HG02678 (cell line): Measurements from ENCODE around the gene SIPA1L3.
A peak's percentile ranks its signal among the peaks of the same experiment; 100 is the strongest.
"Not testable (repeated sequence)": the region's sequence is repeated elsewhere in the genome, so short reads cannot be mapped to it uniquely, and the experiment has no call there.

Source experiments
- ATAC-seq: cut with Tn5 transposase; IDR thresholded peaks from one replicate; pipeline ENCODE4 v1.9.1; 2021; ENCODE audit warnings: mild to moderate bottlenecking, moderate library complexity; ENCODE audit not compliant: unreplicated experiment

The SIPA1L3 gene

DNA sequence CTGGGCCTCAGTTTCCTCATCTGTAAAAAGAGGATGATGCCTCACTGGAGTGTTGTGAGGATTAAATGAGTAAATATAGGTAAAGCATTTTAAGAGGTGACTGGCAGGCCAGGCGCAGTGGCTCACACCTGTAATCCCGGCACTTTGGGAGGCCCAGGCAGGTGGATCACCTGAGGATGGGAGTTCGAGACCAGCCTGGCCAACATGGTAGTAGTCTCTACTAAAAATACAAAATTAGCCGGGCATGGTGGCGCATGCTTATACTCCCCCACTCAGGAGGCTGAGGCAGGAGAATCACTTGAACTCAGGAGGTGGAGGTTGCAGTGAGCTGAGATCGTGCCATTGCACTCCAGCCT is 317.8 kb downstream of the SIPA1L3 start:
- ATAC-seq = not testable (repeated sequence)

DNA sequence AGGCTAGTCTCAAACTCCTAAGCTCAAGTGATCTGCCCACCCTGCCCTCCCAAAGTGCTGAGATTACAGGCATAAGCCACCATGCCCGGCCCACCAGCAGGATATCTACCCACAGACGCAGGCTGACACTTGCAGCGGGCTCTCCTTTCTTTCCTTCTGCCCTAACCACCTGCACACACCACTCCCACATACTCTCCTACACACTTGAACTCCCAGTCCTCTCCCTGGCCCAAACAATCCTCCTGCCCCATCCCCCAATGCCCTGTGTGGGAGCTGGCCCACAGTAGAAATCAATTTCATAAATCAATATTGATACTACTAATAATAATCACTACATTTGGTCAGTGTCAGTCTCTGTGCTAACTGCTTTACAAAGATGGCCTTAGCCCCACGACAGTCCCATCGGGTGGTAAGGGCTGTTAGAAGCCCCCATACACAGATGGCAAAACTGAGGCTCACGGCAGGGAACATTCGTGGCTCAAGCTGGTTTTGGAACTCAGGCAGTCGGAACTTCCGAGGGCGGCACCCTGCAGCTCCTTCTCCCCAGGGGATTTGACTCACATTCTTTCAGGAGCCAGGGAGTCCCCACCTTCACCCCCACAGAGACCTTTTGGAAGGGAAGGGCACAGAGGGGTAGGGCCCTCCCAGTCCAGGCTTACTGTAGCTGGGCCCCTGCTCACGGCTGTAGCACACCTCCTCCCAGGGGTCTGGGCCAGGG is 320.4 kb downstream of the SIPA1L3 start:
- no peak for ATAC-seq

DNA sequence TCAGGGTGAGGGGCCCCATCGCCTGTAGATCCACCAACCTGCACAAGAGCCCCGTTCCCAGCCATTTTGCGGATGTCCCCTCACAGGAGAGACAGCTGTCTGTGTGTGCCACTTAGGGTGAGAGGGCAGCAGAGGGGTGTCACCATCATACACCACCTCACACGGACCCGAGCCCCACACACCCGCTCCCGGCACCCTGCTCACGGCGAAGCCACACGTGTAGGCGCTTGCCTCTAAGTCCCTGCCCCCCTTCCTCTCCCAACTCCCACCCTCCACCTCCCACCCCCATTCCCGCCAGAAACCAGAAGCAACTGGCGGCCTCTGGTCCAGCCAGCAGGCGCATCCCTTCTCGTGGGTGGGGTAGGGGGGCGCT is 321.0 kb downstream of the SIPA1L3 start:
- no peak for ATAC-seq

DNA sequence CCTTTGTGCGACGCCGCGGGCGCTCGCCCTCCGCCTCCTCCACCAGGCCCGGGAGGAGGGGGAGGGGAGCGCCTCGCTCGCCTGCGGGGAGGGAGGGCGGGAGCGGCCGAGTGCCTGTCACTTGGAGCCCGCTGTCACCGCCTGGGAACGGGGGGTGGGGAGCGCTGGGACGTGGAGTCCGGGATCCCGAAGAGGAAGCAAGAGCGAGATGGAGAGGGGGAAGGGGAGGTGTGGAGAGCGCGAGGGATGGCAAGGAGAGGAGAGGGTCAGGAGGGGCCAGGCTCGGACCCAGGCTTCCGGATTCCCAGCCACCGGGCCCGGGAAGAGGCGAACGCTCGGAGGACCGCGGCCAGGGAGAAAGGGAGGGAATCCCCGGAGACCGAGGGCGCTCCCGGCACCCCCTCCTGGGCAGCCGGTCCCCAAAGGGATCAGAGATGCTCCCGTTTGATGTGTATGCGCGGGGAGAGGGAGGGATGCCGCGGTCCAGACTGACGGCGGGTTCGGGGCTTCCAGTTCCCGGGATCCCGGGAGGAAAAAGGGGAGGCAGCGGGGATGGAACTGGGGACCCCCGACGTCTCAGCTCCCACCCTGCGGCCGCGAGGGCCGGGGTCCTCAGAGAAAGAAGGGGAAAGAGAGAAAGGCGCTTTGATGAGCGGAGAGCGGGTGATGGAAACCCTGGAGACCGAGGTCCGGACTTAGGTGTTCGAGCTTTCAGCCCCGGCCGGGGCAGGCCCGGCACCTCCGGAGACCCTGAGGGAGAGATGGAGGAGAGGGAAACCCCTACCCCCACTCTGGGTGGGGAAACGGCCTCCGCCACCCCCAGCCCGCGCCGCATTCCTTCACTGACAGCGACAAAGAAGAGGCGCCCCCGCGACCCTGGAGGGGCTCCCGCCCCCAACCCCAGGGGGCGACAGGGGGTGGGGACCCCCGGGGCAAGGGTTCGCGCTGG is 321.8 kb downstream of the SIPA1L3 start:
- no peak for ATAC-seq

DNA sequence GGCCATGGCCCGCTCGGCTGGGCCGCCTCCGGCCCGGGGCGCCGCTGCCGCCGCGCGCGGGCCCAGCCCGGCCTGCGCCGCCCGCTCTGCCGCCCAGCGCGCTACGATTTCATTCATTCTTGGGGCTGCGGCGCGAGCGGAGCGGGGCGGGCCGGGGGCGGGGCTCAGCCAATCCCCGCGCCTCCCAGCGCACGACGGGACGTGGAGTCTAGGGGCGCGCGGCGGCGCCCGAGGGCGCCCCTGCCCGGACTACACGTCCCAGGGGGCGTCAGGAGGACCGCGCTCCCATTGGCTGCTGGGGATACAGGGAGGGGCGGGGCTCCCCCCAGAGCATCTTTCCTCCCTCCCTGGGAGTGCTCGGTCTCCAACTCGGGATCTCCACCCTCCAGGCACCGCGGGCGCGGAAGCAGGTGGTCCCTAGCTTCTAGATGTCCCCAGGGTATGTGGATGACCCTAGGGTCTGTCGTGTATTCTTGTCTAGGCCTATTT is 322.6 kb downstream of the SIPA1L3 start:
- peak; percentile 74 for ATAC-seq

DNA sequence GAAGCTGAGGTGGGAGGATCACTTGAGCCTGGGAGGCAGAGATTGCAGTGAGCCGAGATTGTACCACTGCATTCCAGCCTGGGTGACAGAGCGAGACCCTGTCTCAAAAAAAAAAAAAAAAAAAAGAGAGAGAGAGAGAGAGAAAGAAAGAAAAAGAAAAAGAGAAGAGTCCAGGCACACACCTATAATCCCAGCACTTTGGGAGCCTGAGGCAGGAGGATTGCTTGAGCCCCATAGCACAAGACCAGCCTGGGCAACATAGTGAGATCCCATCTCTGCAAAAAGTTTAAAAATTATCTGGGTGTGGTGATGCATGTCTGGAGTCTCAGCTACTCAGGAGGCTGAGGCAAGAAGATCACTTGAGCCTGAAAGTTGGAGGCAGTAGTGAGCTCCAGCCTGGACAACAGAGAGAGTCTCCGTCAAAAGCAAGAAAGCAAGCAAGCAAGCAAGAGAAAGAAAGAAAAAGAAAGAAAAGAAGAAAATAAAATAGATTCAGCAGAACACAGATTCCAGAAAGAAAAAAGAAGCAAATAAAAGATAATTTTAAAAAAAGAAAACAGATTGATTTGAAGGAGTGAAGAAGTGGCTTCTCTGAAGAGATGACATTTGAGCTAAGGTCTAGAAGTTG is 323.6 kb downstream of the SIPA1L3 start:
- not testable (repeated sequence) for ATAC-seq

DNA sequence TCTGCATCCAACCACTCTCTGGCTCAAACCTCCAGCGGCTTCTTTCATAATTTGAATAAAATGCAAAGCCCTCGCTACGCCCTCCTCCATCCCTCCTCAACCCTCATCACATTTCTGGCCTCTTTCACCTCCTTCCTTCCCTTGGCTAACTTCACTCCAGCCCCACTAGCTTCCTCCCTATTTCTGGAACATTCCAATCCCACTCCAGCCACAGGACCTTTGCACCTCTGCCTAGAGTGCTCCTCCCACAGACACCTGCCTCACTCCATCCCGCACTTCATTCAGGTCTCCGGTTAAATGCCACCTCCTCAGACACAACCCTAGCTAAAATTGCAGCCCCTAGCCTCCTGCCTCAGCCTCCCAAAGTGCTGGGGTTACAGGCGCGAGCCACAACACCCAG is 324.9 kb downstream of the SIPA1L3 start:
- no peak for ATAC-seq

DNA sequence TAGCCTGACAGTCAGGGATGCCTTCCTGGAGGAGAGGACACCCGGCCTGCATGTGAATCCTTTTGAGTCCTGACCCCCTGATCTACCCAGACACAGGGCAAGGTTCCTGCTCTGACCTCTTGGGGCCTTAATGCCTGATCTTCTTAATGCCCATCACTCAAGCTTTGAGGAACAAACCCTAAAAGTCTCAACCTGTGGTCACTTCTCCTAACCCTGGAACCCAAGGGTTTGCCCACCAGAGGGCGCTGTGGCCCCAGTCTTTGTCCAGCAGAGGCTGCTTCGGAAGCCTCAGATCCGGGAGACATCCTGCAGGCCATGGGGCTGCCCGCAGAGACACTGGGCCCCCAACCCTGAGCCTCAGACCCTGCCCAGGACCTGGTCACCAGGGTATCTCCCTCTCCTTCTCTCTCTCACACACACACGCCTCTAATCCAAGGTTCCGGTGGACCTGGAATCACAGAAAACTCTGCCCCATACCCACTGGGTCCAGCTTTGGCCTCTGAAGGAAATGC is 326.8 kb downstream of the SIPA1L3 start:
- ATAC-seq = no peak

DNA sequence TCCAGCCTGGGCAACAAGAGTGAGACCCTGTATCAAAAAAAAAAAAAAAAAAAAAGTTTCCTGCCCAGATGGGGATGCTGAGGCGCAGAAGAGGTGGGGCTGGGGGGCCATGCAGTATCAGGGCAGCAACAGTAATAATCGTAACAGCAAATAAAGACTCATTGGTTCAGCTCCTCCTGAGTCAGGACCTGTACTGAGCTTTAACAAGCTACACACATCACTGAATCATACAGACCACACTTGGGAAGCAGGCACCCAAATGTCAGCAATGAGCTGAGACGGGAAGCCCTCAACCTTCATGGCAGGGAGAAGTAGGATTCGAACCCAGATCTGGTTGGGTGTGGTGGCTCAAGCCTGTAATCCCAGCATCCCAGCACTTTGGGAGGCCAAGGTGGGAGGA is 327.6 kb downstream of the SIPA1L3 start:
- ATAC-seq = no peak

DNA sequence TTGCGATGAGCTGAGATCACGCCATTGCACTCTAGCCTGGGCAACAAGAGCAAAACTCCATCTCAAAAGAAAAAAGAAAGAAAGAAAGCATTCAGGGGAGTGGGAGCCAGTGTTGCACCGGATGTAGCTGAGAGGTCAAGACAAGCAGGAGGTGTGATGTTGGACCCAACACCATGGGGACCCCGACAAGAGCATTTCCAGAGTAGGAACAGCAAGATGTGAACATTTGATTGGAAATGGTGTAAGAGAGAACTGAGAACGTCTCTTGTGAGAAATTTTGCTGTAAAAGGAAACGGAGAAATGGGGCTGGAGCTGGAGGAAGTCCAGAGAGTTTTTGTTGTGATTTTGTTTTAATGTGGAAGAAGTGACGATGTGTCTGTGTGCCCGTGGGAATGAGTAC is 332.8 kb downstream of the SIPA1L3 start:
- no peak for ATAC-seq

DNA sequence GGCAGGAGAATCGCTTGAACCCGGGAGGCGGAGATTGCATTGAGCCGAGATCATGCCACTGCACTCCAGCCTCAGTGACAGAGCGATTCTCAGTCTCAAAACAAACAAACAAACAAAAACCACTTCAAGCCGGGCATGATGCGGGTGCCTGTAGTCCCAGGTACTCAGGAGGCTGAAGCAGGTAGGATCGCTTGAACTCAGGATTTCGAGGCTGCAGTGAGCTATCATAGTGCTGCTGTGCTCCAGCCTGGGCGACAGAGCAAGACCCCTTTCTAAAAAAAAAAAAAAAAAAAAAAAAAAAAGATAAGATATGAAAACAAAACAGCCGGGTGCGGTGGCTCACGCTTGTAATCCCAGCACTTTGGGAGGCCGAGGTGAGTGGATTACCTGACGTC is 336.3 kb downstream of the SIPA1L3 start:
- ATAC-seq = no peak

DNA sequence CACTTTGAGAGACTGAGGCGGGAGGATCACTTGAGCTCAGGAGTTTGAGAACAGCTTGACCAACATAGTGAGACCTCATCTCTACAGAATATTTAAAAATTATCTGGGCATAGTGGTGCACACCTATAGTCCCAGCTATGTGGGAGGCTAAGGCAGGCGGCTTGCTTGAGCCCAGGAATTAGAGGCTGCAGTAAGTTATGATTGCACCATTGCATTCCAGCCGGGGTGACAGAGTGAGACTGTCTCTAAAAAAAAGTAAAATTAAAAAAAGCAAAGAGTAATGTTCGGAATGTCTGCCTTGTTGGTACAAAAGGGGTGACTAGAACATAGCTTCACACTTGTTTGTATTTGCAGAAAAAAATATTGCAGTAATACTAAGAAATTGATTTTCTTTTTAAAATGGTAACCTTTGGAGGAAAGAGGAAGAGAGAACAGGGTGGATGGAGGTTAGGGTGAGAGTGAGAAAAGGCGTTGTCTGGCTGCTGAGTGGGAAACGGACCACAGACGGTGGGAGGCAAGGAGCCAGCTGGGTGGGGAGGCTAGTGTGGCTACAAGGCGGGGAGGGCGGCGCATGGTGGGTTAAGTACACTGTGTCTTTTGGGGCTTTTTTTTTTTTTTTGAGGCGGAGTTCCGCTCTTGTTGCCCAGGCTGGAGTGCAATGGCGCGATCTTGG is 339.0 kb downstream of the SIPA1L3 start:
- ATAC-seq = no peak

DNA sequence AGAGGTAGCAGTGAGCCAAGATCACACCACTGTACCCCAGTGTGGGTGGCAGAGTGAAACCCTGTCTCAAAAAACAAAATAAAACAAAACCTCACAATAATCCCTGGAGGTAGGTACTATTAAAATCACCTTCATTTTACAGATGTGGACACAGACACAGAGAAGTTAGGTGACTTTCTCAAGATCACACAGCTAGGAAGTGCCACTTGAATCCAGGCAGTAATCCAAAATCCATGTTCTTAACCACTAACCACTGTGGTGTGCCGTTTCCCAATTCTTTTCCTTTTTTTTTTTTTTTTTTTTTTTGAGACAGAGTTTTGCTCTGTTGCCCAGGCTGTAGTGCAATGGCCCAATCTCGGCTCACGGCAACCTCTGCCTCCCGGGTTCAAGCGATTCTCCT is 340.1 kb downstream of the SIPA1L3 start:
- ATAC-seq = no peak

DNA sequence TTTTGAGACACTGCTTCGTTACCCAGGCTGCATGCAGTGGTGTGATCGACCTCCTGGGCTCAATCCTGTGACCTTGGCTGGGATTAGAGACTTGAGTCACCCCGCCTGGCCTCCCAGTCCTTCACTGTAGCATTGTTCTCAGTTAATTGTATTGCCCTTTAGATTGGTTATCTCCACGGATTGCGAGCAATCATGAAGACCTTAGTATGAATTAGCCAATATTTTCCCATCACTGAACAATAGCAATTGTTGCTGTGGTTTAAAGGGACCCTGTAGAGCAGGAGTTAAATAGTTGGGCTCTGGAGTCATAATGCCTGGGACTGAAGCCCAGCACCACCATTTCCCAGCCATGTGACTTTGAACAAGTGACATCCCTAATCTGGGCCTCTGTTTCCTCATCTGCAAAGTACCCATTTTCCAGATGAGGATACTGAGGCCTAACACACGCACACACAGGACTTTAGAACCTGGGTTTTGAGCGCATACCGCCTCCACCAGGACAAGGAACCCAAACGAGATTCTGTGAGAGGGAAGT is 340.8 kb downstream of the SIPA1L3 start:
- ATAC-seq = no peak

DNA sequence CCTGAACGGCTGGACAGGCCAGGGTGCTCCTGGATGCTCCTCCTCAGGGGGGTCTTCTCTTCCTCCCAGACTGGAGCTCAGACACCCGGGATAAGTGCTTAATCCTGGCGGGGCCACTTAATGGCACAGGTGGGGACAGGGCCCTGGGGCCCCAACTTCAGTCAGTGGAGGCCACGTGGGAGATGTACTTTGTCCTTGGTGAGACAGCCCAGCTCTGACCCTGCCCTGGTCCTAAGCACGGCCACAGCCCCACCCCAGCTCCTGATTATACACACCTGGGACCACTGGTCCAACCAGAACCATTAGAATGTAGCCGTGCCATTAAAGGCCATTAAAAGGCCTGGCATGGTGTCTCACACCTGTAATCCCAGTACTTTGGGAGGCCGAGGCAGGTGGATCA is 341.4 kb downstream of the SIPA1L3 start:
- no peak for ATAC-seq

DNA sequence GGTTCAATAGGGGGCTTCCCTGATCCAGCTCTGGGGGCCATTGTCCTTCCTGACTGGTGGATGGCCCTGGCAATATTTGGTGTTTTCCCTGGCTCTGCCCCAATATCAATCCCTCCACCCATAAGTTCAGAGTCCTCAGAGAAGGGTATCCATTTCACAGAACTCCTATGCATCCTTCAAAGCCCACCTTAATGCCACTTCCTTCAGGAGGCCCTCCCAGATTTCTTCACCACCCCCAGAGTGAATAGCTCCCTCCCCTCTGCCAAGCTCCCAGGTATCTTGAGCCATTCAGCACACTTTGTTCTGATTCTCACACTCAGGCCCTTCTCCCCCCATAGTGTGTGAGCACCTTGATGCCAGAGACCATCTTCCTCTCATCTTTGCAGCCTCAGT is 343.4 kb downstream of the SIPA1L3 start:
- ATAC-seq = no peak

DNA sequence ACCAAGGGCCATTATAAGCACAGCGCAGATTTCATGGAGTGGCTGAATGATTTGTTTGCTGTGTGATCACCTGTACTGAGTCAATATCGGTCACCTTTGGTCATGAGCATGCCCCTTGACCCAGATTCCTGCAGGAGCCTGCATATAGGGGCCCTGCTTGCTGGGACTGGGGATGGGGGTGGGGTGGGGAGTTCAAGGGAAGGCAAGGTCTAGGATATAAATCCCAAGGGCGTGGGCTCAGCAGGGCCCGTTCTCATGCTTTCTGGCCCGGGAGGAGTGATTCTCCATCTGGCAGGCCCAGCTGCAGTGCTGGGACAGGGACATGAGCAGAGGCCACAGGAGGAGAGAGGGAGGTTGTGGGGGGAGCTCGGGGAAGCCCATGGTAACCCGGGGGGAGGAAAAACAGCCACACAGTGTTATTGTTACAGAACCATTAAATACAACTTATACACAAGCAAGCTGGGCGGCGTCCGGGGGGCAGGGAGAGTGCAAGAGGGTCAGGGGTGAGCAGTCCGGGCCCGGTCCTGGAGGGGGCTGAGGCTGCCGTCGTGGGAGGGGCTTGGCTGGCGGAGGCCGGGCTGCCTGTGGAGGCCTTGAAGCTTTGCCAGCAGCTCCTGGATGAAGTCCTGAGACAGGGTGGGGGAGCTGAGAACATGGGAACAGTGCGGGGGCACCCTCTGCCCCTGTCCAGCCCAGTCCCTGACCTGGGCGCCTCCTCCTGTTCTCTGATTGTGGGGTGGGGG is 344.0 kb downstream of the SIPA1L3 start:
- no peak for ATAC-seq

DNA sequence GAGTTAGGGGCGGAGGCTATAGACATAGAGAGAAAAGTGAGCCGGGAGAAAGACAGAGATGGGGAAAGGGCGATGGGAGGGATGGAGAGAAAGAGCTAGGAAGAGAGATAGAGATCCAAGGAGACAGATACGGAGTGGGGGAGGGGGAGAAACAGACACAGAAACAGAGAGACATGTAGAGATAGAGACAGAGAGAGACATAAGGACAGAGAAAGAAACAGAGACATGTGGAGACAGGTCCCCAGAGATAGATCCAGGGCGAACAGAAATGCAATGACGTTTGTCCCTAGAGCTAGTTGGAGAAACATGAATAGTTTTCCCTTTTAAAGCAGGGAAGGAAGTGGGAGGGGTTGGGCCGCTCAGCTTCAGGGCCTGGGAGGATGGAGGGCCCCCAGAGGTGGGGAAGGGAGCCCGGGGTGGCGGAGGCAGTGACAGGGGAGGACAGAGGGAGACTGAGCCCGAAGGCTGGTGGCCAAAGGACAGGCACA is 344.6 kb downstream of the SIPA1L3 start:
- no peak for ATAC-seq

DNA sequence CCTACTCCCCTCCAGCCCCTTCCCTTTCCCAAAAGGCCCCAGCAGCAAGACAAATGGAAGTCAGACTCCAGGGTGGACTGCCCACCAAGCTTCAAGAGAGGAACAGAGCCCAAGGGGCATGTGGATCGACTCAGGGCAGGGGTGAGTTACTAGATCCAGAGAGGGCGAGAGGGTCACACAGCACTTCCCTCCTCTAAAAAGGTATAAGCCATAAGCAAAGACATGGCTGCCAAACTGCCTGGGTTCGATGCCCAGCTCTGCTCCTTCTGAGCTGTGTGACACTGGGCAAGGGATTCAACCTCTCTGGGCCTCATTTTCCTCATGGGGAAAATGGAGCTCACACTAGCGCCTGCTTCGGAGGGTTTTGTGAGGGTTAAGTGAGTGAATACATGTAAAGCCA is 345.4 kb downstream of the SIPA1L3 start:
- ATAC-seq = no peak
